Muscle of arm (tissue), 12 donors: Measurements from ENCODE around the gene TNFAIP8. TPM values are rescaled to one million over a fixed set of nuclear protein-coding genes. Genes with fewer than 3 reads are reported as not detected.

Experiments used
- DNase-seq: peaks from one replicate; pipeline ENCODE4 v3.0.0-alpha.2; 2013
- polyA plus RNA-seq, 12 donors: library from polyadenylated mRNA; unstranded; fragments of 120-200 nt; gene quantifications; one replicate each; pipeline ENCODE4 v1.2.1, GENCODE V29; 2013; ENCODE audit not compliant: insufficient read length in 12 of 12

The TNFAIP8 gene
- polyA plus RNA-seq, 12 donors = 10.9 to 32.4 (median 13.4) TPM; not detected in 1

DNA sequence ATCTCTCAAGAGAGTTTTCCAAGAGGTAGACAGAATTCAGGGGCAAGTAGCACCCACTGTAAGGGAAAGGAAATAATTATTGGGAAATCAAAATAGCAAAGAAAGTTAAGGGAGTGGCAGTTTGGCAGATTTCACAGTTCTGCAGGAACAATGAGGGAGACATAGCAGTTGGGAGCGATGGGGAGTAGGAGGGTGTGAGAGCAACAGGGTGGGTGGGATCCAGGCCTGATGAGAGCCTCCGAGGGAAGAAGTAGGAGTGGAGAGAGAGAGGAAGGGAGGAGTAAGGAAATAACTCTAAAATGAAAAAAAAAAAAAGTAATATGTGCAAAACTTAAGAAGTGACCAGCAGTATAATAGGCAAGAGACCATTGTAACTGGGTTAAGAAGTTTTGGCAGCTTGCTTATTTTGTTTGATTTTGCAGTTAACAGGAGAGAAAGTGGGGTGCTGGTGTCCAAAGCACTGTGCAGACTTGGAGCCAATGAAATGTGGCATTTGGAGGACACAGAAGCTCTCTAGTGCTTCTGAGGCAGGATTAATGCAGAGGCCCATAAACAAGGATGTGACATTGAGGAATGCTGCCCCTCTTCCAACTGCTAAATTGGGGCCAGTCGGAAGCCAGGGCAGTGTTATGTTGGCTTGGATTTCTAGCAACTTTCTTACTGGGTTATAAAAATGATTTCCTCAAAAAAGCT lies 10.2 kb downstream of the TNFAIP8 start:
- no peak for DNase-seq

DNA sequence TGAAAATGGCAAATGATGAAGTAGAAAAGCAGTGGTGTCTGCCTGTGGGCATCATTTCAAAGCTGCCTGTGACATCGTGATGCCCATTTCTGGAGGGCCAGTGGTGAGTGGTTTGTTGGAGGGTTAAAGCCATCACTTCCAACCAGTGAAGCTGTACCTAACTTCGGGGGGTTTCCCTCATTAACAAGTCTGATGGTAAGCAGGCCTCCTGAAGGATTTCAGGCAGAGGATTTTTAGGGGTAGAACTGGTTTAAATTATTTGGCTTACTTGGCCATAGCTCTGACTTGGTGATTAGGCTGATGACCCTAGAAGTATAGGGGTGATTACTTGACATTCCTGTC lies 10.7 kb downstream of the TNFAIP8 start:
- no peak for DNase-seq

DNA sequence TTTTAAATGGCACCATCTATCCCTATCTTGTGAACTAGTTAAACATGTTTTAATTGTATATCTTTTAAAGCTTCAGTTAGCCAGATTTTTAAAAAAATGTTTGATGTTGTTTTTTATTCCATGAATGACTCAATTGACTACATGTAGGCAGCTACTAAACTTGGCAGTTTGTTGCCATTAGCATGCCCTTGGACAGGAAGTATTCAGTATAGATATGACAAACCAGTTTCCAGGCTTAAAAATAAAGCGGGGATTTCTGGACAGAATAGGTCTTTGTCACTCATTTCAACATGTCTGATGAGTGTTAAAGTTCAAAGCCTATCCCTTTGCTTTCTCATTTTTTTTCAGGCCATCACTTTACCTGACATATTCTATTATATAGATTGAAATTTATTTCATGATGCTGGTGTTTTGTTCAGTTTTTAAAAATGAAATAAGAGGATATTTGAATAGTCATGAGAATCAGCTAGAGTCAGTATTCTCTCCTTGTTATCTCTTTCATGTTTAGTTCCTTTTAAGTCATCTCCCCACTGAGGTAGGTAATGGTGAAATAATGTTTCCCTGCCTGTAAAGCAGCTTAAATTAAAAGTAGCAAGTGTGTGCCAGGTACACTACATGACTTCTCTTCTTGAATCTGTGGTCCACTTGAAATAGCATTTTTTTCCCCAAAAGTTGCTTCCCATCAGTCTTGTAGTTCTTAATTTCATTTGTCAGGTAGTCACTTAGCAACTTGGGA lies 11.9 kb downstream of the TNFAIP8 start:
- DNase-seq = no peak

DNA sequence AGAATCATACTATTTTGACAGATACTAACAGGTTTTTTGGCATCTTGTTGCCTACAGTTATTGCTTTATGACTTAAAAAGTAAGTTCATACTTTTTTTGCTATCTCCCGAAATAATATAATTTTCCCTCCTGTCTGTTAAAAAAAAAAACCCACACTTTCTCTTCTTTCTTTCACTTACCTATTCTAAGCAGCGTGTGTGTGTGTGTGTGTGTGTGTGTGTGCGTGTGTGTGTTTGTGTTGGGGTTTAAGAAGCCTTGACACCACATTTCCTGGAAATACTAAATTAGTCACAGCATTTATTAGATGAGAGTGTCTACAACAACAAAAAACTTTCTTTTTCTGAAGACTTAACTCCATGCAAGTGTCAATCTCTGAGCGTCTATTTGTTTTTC lies 12.4 kb downstream of the TNFAIP8 start:
- no peak for DNase-seq

DNA sequence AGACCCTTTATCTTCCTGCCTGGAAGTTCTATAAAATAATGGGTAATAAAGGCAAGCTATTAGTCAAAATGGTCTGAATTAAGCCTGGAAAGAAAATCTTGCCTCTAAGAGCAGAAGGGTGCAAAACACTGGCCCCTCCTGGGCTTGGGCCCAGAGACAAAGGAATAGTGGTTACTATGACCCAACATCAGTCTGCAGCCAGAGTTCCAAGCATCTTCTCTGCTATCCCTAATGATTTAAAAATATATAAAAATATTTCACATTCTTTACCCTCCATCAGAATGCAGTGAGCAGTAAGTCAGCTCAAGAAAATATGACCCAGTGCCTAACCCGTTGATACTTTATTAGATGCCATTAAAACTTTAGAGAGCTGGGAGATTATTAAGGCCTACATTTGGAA lies 14.7 kb downstream of the TNFAIP8 start:
- no peak for DNase-seq

DNA sequence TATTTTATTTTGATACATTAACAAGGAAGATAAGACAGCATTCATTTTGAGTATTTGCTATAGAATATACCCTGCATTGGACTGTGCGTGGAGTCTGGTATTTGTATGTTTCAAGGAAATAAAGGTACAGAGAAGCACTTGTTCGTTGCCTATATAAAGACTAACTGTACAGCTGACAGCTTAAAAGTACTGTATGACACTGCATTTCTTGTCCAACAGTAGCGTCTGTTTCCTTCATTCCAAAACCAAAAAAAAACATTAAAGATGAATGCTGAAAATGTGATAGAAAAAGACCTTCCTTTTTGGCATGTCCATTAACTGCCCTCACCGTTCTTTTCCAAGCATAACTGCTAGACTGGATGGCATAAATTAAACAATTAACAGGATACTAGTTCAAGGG lies 15.3 kb downstream of the TNFAIP8 start:
- DNase-seq = no peak

DNA sequence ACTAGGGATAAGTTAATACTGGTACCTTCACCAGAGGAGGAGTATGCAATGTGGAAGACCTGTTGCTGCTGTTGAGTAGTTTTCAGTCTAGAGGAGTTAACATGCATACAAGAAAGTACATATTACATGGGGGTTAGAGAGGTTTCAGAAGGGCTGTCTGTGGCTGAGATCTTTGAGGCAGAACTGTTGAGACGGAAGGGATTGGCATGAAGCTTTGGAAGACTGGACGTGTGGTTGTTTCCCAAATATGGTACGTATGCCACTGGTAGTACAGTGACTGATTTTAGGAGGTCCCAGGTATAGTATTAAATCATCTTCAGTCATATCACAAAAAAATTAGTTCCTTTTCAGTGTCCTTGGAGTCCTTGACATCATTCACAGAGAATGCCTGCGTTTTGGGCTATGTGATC lies 17.6 kb downstream of the TNFAIP8 start:
- DNase-seq = no peak

DNA sequence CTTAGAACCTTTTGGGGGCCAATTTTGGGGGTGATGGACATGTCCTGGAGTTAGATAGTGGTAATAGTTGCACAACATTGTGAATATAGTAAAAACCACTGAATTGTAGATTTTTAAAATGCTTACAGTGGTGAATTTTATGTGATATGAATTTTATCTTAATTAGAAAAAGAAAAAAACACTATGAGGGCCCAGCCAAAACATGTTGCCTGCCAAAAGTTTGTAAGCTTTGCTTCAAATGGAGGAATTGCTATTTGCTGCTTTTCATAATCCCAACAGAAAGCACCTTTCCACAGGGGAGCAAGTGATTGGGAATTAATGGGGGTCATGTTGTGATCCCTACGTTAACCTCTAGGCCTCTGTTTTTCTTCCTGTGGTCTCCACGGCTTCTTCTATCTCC lies 19.1 kb downstream of the TNFAIP8 start:
- no peak for DNase-seq

DNA sequence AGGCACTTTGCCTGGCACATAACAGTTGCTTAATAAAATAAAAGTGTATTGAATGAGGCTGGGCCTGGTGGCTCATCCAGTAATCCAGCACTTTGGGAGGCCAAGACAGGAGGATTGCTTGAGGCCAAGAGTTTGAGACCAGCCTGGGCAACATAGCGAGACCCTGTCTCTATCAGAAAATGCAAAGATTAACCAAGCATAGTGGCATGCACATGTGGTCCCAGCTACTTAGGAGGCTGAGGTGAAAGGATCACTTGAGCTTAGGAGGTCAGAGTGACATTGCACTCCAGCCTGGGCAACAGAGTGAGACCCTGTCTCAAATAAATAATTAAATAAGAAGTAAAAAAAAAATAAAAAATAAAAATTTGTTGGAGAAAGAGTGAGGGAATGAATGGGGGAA lies 21.2 kb downstream of the TNFAIP8 start:
- no peak for DNase-seq

DNA sequence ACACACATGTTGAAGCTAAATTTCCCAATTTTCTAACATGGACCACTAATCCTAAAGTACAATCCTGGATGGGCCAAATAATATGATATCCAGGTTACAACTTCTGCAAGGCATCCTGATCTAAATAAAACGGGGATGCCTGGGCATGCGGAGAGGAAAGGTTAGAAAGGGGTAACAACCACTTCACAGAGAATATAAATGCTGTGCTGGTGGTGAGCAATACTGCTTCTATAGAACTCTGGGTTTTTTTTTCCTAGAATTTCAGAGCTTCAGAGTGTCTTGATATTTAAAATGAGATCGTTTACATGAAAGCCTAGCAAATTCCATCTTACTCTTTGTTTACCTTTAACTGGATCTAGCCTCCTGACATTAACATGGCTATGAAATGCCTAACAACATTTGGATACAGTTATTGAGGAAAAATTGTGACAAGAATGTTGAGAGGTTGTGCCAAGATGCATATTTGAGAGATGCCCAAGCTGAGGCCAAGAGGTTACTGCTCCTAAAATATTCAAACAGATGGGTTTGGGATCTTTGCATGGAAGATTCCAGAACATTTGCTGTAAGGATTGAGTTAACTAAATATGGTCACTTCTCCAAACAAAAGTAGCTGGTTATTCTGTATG lies 22.4 kb downstream of the TNFAIP8 start:
- no peak for DNase-seq

DNA sequence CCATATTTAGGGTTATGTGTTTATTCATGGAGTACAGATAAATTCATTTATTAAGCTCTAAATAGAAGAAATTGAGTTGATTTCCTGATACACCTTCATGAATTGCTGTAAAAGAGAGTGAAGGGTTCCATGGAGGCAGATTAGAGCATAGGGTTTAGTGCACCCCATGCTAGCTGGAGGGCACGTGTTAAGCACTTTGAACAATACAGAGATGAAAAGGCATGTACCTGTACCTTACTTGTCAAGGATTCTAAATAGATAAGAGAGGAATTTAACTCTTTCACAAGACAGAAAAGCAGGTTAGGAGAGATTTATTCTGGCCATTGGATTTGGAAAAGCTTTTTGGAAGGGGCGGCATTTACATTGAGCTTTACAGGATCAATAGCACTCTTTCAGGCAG lies 23.3 kb downstream of the TNFAIP8 start:
- DNase-seq = no peak

DNA sequence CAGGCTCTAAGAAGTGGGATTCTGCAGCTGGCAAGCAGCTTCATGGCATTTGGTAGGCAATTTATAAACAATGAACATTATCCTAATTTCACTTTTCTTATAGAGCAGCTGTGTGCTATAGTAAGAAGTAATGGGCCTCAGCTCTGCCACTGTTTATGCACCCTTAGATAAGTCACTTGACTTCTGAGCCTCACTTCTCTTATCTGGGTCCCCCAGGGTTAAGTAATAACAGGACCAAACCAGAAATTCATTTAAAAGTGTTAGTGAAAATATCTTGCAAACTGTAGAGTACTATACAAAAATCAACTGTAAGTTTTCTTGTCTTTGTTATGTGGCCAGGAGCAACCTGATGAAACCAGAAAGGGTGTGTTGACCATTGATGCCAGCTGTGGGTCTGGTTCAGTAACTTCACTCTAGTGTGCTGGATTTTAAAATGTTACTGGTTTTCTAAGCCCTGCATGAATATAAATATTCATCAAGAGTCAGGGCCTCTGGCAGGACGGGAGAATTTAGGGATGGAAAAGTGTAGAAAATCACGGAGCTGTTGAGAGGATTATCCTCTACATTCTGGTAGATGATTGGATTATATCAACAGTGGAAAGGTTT lies 24.2 kb downstream of the TNFAIP8 start:
- no peak for DNase-seq

DNA sequence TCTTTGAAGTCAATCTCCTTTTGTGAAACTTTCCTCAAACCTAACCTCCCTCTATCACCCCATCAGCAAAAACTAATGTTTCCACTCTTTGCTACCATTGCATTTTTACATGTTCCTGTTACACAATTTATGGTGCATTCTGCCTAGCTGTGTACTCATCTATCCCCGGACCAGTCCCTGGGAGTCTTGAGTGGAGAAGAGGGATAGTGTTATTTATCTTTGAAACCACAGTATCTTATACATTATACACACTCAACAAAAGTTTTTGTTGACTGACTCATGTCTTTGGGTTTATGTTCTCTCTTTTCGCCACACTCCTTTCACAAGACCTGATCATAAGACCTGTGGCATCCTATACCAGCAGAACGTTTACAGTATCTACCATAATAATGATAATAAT lies 26.4 kb downstream of the TNFAIP8 start:
- DNase-seq = no peak

DNA sequence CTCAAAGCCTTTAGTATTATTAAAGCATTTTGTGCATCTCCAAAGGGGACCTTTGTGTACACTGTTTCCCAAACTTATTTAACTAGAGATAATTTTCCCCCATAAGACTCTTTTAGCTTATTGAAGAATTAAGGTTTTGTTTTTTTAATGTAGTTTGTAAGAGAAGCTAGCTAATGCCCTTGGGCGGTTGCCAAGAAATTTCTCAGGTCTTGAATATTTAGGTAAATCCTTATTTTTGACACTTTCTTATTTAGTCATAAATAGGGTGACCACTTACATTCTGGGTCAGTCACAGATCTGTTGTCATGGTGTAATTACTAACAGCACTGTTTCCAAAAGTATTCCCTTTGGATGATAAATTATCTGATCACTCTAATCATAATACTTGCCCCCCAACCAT lies 27.2 kb downstream of the TNFAIP8 start:
- DNase-seq = no peak

DNA sequence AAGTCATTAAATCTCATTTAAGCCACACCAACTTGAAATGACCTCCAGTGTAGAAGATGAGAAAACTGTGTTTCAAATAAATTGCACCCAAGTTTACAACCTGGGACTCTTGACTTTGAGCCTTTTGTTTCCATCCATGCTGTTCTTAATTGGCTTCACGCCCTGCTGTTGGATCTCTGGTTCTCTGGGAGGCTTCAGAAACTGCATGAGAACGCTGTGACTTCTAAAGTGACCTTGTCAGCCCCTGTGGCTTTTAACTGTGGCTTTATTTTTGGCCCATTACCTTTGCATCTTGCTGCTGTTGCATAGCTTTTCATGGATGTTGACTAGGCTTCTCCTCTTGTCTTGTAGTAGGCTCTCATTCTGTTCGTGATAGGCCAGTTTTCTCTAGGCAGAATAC lies 29.3 kb downstream of the TNFAIP8 start:
- DNase-seq = no peak

DNA sequence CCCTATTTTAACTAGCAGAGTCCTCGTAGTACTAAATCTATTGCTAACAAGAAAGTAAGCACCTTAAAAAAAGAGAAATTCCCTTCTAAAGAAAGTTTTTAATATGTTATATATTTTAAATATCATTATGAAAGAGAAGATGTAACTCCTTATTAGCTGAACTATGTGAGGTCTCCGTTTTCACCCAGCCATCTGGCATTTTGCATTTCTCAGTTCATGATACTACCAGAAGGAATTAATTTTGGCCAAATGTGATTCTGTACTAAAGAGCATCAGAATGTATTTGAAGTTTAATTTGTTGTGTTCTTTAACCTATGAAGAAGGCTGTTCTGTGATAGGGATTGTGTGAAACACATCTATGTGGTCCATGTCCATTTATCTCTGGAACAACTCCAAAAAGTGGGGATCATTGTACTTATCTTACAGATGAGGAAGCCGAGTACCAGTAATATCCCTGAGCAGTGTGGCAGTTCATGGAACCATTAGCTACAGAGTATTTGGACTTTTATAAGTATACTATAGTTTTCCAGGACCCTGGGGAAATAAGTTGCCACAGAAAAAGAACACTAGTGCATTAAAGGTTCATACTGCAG lies 29.8 kb downstream of the TNFAIP8 start:
- DNase-seq = no peak

DNA sequence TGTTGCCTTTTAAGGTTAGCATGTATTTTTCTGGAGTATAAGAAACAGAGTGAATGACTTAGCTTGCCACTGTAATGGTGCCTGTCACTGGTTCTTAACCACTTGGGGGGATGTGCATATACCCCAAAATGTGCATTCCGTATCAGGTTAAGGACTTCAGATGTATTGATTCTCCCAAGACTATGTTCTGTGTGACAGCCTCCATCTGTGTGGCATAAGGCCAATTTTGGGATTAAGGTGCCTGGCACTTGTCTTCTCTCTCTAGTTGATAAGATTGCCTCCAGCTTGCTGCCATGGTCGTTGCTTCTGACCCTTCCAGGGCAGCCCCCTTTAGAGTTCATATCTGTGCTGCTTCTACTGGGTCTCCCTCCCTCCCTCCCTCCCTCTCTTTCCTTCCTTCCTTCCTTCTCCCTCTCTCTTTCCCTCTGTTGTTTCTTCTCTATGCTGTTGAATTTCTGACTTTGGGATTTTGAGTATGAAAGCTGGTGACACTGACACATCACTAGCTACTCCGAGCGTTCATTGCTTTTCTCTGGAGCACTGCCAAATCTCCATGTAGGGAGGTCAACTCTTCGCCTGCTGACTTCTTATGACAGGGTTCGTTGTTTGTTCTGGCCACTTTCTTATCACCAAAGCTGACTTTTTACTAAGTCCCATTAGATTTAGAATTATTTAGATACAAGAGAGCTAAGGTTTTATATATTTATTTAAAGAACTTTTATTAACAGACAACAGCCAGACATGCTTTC lies 31.0 kb downstream of the TNFAIP8 start:
- DNase-seq = no peak

DNA sequence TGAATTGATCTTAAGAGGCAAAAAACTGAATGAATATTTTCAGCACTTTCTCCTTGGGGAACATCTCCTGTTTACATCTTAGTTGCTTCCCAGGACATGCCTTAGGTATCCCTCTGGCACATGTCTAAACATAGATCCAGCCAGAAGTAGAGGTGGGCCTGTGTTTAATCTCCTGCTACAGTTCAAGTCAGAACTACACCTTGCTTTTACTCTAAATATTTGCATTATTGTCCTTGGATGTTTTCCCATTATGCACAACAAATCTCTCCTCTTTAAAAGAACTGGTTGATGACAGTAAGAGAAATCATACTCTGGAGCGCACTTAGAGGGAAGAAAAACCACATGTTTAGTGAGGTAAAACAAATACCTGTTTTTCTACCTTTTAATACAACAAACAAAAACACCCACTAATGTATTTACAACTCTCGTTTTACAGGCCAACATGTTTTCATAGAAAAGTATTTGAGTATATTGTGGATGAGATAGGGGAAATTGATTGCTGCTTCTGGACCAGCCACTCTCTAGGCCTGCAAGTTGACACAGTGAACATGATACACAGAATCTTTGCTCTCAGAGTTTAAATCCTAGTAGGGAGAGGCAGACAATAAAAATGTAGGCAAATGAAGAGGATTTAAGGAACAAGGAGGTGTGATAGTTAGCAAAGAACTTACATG lies 32.3 kb downstream of the TNFAIP8 start:
- no peak for DNase-seq

DNA sequence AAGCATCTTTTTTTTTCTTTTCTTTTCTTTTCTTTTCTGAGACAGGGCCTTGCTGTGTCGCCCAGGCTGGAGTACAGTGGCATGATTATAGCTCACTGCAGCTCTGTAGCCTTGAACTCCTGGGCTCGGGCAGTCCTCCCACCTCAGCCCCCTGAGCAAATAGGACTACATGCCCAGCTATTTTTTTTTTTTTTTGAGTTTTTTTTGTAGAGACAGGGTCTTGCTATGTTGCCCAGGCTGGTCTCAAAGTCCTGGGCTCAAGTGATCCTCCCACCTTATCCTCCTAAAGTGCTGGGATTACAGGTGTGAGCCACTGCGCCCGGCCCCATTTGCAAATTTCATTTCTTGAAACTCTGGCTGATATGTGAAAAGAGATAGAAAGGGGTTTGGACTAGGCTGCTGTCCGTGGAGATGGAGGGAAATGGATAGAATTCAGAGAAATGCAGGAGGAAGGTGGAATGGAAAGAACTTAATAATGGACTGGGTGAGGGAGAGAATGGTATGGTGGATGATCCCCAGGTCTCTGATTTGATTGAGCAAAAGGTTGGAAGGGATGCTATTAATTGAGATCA lies 32.9 kb downstream of the TNFAIP8 start:
- no peak for DNase-seq

DNA sequence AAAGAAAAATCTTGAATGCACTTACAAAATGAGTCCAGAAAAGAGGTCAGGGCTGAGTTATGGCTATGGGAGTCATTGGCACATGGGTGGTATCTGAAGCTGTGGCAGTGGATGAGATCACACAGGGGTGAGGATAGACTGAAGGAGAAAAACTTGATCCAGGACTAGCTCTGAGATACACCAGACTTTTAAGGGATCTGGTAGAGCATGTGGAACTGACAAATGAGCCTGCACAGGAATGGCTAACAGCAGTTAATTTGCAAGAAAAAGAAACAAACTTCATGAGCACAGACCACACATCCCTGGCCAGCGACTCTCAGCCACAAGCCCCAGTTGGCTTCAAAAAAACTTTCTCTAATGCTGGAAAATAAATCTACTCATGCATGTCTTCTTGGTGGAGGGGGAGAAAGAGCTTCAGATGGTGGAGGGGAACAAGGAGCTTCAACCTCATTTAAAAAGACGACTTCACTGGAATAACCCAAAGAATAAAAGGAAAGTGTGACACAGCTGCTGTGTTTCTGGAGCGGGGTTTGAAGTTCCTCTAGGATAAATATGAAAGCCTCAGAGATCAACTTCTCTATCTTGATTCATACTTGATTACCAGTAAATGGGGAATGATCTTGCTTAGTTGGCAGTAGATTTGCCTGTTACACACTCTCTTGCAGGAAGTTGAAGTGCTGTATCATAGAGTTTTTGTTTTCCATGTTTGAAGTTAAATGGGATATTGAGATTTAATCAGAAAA lies 33.6 kb downstream of the TNFAIP8 start:
- DNase-seq = no peak
